Measurements from ENCODE around the gene ARL14EPL. TPM values are rescaled to one million over a fixed set of nuclear protein-coding genes. Genes with fewer than 3 reads are reported as not detected.

Gene ARL14EPL
- polyA plus RNA-seq, 3 donors = not detected

Other genes starting within 250 kb of the ARL14EPL start
- gene CDO1, start 215.8 kb upstream of the ARL14EPL start, polyA plus RNA-seq (ENCODE audit: insufficient read length in 3 of 3) = 10 to 100 TPM; 17.8 to 31.0 (median 30.0) TPM
- gene ATG12, start 190.9 kb upstream of the ARL14EPL start, polyA plus RNA-seq (ENCODE audit: insufficient read length in 3 of 3) = 10 to 100 TPM; 47.2 to 53.1 (median 52.6) TPM
- gene AP3S1, start 190.5 kb upstream of the ARL14EPL start, polyA plus RNA-seq (ENCODE audit: insufficient read length in 3 of 3) = 100 to 1,000 TPM; 119 to 139 (median 138) TPM
- under 1 TPM; 0.58 to 0.71 (median 0.62) TPM for gene LVRN, start 70.0 kb upstream of the ARL14EPL start, polyA plus RNA-seq (ENCODE audit: insufficient read length in 3 of 3)
- gene COMMD10, start 52.6 kb downstream of the ARL14EPL start, polyA plus RNA-seq (ENCODE audit: insufficient read length in 3 of 3) = 10 to 100 TPM; 61.2 to 68.7 (median 62.5) TPM

Measured in right renal cortex interstitium (tissue), 3 donors.